Activated CD8-positive, alpha-beta memory T cell treated with anti-CD3 and anti-CD28 coated beads for 4 hours (primary cell): Measurements from ENCODE around the gene RNF5.
"Not testable (repeated sequence)": the region's sequence is repeated elsewhere in the genome, so short reads cannot be mapped to it uniquely, and the experiment has no call there.

Experiments used
- DNase-seq, 2 donors: peaks; one replicate each; pipeline ENCODE4 v3.0.0-alpha.2; 2020; ENCODE audit warnings: low read depth in 2 of 2

RNF5 gene

DNA sequence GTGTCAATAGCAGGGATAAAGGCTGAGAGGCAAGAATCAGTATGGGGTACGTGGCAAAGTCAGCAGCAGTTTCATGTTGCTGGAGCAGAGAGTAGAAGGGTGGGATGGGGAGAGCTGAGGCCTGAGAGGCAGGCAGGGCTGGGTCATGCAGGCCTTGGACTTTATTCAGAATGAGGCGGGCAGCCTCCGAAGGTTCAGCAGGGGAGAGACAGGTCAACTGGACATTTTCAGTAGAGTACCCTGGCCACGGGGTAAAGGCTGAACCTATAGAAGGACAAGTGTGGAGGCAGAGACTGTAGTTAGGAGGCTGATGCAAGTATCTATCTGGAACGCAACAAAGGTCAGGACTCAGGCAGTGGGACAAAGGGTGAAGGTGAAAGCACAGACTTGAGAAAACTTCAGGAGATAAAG lies 32.0 kb downstream of the RNF5 start:
- DNase-seq = no peak

DNA sequence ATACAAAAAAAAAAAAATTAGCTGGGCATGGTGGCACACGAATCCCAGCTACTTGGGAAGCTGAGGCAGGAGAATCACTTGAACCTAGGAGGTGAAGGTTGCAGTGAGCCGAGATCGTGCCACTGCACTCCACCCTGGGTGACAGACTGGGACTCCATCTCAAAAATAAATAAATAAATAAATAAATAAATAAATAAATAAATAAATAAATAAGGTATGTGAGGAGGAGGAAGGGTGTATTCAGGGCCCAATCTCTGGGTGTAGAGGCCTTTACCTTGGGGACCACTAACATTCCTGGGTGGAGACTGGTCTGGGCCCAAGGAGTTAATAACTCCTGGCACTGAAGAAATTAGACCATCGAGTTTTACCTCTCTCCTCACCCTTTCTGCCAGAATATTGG lies 33.2 kb downstream of the RNF5 start:
- not testable (repeated sequence) for DNase-seq

DNA sequence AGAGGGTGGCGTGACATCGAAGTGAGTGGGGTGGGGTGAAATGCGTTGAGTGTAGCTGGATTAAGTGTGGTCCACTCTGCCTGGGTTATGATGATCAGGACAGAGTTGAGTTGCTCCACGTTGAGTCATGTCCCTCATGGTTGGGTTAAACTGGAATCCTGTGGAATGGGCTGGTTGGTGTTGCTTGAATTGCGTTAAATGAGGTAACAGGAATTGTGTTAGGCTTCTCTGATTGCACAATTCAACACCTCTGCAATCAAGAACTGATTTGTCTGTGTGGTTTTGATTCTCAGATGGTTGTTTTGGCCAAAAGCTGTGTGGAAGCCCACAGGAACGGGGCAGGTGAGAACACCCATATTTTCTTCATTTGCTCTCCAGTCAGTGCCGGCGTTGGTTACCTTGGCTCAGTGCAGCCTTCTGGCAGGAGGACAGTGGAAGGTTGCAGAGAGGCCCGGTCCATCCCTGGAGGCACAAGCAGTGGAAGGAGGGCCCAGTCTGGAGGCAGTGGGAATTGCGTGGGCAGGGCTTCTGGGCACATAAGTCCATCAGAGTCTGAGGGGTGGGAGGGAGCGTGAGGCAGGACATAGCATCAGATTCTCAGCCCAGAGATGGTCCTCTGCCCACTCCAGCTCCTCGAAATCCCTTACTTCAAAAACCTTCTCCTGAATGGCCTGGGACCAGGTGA lies 34.0 kb downstream of the RNF5 start:
- no peak for DNase-seq

DNA sequence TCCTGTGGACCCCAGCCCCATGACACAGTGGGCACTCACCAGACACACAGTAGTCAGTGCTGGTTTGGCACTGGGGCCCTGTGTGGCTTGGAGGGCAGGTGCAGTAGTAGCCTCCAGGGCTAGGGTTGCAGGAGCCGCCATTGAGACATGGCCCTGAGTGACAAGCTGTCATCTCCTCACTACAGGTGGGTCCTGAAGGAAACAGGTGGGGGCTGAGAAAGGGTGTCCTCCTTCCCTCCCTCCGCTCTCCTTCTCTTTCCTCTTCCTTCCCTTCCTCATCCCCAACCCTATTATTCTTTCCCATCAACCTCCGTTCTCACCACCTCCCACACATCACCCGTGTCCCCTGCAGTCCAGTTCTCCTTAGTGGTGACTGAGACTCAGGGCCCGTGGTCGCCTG lies 35.4 kb downstream of the RNF5 start:
- DNase-seq = no peak

DNA sequence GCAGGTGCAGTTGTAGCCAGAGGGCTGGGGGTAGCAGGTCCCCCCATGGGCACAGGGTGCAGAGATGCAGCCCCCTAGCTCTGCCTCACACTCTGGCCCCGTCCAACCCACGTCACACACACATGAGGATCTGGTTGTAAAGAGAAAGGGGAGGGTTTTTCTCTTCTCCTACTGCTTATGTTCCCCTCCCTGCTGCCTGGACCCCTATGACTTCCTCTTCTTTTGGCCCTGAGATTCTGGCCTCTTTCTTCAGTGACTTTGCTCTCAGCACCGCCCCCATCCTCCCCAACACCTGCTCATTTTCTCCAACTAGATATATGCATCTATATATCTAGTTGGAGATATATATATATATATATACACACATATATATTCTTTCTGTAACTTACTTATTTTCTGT lies 35.9 kb downstream of the RNF5 start:
- DNase-seq = no peak

DNA sequence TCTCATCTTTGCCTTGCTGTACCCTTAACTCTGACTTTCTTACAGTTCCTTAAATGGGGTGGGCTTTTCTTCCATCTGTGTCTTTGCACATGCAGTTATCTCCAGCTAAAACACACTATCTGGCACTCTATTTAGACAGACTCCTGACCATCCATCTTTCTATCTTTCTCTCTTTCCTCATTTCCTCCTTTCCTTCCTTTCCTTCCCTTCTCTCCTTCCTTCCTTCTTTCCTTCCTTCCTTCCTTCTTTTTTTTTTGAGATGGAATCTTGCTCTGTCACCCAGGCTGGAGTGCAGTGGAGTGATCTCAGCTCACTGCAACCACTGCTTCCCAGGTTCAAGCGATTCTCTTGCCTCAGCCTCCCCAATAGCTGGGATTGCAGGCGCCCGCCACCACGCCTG lies 37.4 kb downstream of the RNF5 start:
- DNase-seq = no peak

DNA sequence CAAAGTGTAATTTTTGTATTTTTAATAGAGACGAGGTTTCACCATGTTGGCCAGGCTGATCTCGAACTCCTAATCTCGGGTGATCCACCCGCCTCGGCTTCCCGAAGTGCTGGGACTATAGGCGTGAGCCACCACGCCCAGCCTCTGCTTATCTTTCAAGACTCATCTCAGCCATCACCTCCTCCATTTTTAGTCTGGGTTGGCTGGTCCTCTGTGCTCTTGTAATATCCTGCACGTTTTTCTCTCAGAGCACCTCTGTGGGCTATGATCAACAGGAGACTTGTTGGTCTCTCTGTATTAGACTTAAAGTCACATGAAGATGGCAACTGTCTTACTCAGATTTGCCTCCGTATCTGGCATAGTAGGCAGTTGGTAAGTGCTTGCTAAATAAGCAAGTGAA lies 38.1 kb downstream of the RNF5 start:
- DNase-seq = no peak

DNA sequence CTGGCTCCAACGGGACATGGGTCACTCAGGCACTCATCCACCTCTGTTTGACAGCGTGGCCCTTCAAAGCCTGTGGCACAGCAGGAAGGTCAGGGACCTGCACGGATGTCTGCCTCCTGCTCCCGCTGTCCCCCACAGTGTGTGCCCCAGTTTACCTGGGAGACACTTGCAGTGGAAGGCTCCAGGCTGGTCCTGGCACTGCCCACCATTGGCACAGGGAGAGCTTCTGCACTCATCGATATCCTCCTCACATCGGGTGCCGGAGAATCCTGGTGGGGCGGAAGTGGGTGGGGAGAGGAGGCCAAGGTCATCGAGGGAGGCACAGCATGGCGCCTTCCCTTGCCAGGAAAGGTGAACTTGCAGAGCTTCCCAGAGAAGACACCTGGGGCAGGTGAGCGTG lies 38.8 kb downstream of the RNF5 start:
- no peak for DNase-seq

DNA sequence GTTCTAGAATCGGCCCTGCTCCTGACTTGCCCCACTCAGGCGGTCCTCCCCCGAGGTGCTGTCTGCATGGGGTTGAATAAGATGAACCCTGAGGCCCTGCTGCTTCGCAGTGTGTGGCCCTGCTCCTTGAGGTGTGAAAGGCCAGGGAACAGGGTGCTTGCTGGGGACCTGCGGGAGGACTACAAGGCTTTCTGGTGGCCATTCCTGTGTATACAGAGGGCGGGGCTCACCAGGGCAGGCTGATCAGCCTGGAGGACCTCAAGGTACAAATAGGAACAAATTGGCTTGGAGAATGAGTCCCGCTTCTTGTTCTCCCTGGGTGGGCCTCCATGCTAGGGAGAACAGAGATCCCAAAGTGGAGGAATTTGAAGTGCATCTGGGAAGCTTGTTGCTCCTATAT lies 40.0 kb downstream of the RNF5 start:
- no peak for DNase-seq

DNA sequence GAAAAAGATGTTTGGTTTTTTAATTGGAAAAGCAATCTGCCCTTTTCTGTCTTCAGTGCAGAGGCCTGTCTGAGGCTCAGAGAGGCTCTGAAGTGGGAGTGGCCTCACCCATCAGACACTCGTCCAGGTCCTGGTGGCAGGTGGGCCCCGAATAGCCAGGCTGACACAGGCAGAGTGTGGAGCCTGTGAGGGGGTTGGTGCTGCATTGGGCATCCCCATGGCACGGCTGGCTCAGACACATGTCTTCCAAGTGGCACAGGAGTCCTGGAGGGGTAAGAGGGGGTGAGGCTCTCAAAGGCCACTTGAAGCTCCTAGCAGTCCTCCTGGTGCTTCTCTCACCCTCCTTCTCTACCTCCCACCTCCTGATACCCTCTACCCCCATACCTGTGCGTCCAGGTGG lies 41.8 kb downstream of the RNF5 start:
- no peak for DNase-seq

DNA sequence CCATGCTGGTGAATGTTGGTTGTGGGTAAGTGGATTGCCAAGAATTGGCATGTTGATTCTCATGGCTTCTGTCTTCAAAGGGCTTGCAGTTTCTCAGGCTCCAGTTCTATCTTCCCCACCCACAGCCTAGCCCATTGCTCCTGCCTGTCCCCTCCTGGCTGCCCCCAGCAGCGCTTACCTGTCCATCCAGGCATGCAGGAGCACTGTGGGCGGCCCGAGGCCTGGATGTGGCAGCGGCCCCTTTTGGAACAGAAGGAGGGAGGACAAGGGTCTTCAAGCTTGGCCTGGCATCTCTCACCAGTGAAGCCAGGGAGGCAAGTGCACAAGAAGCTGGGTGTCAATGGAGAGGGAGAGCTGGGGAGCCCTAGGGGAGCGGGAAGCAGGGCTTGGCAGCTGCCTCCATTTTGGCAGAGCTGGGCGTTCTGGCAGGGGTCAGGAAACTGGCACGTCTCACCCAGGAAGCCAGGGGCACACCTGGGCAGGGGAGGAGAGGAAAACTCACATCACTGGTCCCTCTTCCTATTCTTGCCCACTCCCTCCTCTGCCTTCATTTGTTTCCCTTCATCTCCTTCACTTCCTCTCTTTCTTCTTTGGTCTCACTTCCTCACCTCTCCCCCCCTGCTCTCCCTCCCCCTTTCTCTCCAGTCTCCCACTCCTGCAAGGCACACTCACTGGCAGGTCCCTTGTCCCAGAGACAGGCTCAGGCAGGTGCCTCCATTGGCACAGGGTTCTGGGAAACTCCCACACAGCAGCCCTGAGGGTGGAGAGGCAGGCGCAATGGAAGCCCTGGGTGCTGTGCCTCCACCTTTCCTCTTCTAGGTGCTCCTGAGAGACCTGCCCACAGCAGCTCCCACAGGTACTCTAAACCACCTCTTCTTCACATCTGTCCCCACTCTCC lies 44.4 kb downstream of the RNF5 start:
- DNase-seq = no peak

DNA sequence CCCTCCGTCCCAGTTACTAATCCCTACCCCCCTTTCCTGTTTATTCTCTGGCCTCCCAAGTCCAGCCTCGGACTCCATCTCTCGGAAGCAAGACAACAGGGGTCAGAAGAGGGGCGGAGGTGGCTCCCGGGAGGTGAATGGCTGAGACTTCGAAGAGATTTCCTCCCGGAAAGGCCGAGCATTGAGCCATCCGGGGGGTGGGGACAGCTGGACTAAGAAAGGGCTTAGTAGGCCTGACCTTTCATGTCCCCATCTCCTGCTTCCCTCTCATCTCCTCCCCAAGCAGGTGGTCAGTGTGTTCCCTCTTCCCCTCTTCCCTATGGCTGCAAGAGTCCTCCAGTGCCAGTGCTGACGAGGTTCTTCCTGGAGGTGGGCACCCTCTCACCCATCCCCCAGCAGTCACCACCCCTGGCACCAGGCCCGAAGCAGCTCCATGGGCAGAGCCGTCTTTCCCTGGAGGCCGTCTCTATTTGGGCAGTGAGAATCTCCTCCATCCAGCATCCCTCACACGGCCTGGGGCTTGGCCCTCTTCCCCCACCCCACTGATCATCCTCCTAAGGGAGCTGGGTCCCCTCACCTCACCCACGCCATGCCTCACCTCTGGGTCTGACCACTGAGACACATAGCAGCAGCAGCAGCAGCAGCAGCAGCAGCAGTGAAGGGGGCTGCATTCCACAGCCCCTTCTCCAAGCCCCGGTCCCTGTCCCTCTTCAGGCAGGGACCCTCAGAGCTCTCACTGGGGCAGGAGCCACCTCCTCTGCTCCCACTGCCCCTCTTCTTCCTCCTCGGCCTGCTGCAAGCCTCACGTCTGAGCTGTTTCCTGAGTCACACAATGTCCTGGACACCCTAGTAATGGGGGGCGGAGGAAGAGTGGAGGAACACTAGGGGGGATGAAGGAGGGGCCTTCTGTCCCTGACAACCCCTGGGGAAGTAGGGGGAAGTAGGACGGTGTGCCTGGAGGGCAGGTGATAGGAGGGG lies 45.3 kb downstream of the RNF5 start, which contains the start of gene NOTCH4:
NOTCH4 (minus strand) TSS at position 810 of the 978 bp plus-strand sequence; CDS start at position 671, 139 bp downstream.
- no peak for DNase-seq

DNA sequence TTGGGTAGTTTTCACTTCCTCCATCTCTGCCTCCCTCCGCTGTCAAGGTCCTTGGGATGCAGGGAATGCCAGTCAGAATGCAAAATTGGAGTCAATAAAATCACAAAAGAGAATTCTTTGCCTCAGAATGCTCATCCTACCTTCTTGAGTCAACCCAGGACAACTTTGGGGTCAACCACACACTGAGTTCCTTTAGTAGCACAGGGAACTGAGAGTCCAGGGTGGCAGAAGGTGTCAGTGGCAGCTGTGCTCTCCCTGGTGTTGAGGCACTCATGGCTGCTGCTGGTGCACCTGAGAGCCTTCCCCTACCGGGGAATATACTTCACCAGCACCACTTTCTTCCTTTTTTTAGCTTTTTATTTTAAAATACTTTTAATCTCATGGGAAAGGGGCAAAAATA lies 46.5 kb downstream of the RNF5 start:
- DNase-seq = no peak

DNA sequence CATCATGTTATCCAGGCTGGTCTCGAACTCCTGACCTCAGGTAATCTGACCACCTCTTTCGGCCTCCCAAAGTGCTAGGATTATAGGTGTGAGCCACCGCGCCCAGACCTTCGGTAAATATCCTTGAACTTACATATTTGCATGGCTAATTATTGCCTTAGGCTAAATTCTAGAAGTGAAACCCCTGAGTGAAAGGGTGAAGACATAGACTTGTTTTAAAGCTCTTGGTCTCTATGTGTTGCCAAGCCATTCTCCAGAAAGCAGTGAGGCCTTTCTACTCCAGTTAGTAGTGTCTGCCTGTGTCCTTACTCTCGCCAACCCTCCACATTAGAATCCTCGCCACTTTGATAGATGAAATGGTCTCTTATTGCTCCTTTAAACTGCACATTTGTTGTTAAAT lies 48.2 kb downstream of the RNF5 start:
- DNase-seq = no peak
